ENCODE data around the gene DOCK2.

DOCK2 gene

DNA sequence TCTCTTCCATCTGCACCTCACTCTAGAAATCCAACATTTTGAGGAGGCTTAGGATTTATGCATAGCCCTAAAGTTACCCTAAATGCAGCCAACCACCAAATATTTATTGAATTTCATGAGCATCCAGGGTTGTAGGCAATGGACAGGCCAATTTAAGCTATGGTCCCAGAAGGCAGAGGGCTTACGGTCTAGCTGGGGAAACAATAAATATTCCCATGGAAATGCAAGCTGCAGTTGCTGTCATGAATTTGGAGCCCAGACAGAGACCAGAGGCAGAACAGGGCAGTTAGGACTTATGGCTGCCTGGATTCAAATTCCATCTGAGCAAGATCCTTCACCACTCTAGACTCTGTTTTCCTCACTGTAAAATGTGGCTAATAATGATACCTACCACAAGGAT is 352.3 kb downstream of the DOCK2 start:
- no peak for DNase-seq (ENCODE audit: low spot score)

DNA sequence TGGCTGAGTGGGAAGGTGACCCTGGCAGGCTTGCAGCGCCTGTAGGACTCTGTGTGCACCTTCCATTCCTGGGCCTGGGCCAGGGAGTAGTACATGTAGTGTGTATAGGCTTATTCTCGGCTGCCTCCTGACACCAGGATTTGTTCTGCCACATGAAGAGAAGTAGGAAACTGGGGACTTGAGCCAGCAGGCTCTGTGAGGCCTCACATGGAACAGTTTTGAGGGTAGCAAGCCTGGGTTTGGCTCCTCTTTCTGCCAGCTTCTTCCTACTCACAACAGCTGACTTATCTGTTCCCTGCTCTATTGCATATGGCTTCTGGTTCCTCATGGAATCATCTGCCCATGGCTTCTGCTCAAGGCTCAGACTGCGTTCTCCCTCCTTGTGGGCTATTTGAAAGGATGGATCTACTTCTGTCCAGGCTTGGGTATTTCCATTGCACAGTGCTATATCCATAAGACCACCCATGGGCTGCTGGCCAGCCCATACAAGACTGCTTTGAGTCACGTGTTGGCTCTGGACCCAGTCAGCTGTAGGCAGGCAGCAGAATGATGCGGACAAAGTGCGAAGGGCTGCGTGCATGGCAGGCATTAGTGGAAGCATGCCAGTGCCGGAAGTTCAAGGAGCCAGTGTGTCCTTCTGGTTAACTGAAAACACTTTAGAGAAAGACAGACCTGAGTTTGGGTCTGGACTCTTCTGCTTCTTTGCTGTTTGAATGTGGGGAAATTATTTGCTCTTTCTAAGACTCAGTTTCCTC is 354.2 kb downstream of the DOCK2 start:
- DNase-seq (ENCODE audit: low spot score): no peak

DNA sequence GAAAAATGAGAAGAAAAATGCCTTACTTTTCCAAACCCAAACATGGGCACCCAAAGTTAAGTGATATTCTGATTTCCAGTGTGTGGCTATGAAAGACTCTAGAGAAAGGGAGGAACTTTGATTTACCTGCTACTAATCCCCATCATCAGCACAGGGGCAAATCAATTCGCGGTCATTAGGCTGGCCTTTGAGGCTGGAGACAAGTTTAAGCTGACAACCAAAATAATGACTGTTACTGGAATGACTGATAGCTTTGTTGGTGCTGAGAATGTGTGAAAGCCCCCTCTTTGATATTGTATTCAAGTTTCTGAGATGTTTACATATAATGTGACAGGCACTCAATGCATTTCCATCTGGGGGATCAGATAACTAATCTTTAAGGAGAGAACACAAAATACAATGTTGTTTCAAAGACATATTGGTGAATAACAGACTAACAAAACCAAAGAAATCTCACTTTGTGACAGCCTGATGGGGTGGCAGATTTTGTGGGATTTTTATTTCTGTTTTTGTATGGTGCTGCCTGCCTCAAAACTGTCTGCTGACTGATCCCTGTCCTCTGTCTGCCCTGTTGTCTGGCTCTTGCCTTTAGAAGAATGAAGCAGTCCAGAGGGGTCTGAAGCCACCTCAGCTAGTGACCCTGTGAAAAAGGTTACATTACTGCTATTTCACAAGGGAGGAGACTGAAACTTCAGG is 355.9 kb downstream of the DOCK2 start:
- DNase-seq (ENCODE audit: low spot score): no peak

DNA sequence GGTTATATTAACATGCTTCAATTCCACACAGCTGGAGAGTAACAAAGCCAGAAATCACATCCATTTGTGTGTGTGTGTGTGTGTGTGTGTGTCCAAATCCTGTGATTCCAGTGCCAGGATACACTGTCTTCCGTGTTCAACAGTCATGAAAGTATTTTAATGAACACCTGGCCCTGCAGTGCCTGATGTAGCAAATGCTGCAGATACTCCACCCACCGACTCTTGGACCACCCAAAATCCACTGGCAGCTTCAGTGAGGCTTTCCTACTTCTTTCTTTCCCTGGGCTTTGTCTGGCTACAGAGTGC is 356.4 kb downstream of the DOCK2 start:
- DNase-seq (ENCODE audit: low spot score): no peak

DNA sequence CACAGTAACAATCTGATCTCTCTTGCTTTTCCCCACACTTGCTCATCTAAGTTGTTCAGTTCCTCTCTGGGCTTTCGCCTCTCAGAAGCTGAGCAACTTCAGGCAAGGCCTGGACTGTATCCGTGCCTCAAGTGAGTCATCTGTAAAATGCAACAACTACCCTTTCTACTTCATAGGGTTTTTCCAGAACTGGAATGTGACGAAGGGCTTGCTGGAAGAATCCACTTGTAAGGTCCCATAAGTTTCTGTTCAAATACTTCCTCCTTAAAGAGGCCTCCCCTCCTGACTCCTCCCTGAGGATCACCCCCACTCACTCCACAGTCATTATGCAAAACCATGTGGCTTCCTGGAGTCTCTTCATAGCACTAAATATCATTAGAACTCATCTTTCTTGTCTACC is 360.7 kb downstream of the DOCK2 start:
- no peak for DNase-seq (ENCODE audit: low spot score)

DNA sequence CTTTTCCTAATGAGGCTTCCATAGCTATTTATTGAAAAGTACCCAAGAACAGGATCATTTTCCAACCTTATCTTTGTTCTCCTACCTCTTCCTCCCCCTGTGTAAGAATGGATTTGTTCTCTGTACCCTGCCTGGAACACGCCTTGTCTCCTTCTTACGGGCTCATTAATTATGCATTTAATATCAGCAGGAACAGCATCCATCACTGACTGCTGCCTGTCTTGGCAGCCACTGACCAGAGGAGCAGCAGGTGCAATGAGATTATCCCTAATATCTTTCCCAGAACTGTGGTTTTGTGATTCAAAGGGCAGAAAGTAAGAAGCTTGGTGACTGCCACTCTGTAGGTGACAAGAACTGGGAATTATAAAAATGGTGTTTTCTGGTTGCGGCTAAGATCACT is 362.5 kb downstream of the DOCK2 start:
- no peak for DNase-seq (ENCODE audit: low spot score)

DNA sequence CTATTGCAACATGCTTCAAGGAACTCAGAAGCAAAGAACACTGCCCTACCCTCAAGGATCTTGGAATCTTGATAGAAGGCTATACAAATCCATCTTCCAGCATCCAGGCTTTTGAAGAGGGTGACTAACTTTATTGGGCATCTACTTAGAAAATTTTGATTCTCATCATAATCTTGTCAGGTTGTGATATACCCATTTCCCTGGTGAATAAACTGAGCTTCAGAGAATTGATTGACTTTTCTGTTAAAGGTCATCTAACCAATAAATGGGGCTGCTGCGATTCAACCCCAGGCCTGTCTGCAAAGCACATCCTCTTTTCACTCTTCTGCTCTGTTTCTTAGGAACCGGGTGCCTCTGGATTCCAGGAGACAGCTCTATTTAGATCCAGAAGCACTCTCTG is 363.1 kb downstream of the DOCK2 start:
- DNase-seq (ENCODE audit: low spot score): no peak

DNA sequence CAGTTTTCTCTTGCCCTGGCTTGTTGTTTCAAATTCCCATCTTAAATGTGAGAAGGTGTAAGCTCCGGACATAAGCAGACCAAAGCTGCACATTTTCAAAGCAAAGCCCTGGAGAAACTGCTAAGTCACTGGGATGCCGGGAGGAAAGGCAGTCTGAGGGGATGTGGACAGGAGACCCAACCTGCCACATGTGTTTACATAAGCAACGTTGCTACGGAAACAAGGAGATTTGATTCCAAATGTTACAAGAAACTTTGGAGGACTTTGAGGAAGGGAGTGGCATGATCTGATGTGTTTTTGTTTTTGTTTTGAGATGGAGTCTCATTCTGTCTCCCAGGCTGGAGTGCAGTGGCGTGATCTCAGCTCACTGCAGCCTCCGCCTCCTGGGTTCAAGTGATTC is 368.9 kb downstream of the DOCK2 start:
- no peak for DNase-seq (ENCODE audit: low spot score)

DNA sequence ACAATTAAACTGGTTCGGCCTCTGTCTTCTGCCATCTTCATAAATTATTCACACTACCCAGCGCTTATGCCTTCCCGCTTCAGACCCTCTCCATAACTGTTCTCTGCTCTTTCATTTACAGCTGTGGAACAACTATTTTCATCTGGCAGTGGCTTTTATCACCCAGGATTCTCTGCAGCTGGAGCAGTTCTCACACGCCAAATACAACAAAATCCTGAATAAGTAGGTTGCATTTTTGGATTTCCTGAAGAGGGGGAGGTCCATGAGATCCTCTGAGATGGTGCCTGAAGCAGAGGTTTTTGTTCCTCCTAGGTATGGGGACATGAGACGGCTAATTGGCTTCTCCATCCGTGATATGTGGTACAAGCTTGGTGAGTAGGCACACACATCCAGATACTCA is 371.3 kb downstream of the DOCK2 start:
- no peak for DNase-seq (ENCODE audit: low spot score)

DNA sequence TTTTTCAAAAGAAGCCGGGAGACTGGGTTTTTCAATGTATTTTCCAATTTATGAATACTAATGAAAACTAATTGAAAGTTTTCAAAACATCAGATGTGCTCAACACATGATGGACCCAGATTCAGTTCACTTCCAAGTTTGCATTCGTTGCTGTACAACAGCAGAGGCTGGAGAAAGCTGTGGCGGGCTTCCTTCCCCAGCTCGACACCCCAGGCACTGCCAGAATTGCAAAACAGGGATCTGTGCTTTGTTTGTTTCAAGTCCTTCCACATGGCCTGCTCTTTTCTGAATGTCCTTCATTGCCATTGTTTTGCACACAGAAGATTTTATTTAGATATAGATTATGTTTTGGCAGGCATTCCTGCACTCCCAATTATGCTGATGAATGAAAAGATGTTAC is 373.5 kb downstream of the DOCK2 start:
- DNase-seq (ENCODE audit: low spot score): no peak

DNA sequence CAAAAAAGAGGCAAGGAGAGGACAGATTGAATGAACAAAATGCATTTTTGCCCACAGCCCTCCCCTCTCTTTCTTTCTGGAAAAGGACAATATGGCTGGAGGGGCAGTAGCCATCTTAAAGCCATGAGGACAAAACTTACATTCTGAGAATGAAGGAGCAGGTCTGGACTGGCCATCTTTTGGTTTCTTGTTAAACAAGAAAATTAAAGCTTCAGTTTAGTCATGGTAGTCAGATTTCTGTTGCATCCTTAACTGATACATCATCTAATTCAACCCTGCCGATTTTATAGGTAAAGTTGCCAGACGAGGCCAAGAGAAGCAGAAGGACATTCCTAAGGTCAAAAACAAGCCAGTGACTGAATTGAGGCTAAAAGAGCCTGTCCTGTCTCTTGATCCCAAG is 374.7 kb downstream of the DOCK2 start:
- DNase-seq (ENCODE audit: low spot score): no peak

DNA sequence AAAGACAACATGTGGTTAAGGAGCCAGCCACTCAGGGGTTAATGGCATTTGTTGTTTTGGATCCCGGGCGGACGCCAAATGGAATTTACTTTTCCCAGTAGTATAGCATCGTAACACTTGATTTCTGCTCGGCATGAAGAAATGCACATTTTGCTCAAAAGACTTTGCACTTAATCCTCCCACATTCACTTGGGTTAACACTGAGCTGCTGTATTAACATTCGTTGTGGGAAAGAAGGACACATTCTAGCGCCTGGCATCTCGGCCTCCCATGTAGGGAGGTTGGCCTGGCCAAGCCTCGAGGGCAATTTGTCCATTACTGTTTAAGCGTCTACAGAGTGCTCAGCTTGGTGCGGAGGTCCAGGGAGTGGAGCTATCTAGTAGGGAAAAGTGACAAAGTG is 375.5 kb downstream of the DOCK2 start:
- DNase-seq (ENCODE audit: low spot score): no peak

DNA sequence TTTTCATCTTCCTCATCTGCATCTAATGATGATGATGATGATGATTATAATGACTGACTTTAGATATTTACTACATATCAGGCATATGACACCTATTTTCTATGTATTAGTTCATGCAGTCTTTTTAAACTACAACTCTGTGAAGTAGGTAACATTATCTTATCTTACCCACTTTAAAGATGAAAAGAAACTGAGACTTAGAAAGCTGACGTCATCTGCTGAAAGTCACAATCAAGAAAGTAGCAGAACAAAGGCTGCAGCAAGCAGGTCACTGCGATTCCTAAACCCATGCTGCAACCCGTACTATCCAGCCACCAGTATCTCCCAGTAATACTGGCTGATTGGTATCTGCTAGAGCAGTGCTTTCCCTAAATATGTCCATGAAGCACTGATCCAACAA is 383.3 kb downstream of the DOCK2 start:
- no peak for DNase-seq (ENCODE audit: low spot score)

DNA sequence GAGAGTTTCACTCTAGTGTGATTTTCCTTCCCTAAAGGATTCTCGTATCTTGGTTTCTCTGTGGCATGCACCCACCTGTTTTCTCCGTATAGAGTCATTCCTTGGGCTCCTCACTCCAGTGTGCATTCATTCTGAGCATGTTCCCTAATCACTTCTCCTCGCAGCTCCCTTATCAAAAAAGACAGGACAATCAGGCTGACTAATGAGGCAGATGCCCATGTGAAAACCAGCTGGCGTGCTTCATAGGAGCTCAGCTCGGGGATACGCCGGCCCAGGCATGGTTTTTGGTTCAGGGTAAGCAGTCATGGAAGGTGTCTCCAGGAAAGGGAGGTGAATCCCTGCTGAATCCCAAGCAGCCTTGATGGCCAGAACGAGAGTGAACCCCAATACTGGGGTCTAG is 384.4 kb downstream of the DOCK2 start:
- no peak for DNase-seq (ENCODE audit: low spot score)

DNA sequence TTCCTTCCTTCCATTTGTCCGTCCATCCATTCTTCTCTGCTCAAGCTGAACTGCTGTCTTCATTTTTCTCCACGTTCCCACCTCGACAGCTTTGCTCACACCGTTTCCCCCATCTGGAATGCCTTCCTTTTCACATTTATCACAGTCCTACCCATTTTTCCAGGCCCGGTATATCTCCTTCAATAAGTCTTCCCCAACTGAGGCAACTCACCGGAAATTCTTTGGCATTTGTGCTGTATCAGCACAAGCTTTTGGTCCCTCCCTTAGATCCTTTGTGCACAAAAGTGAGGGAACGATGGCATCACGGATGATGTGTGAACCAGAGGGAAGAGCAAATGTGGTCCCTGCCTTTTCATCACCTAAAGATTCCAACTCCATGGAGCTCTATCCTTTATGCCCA is 388.8 kb downstream of the DOCK2 start:
- DNase-seq (ENCODE audit: low spot score): no peak

DNA sequence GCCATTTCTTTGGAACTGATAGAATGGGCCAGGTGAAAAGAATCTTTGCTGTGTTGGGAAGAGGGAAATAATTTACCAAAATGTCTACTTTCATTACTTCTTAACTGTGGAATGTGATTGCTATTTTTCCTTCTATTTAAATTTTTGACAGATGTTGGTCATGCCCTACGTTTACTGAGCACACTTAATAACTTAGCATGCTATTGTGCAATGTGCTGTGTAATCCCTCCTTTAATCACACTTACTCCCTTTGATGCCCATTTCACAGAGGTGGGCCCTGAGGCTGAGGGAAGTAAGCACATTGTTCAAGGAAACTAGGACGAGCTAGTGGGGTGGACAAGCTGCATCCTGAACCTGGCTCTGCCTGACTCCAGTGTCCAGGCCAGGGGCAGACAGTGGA is 391.0 kb downstream of the DOCK2 start:
- DNase-seq (ENCODE audit: low spot score): no peak

DNA sequence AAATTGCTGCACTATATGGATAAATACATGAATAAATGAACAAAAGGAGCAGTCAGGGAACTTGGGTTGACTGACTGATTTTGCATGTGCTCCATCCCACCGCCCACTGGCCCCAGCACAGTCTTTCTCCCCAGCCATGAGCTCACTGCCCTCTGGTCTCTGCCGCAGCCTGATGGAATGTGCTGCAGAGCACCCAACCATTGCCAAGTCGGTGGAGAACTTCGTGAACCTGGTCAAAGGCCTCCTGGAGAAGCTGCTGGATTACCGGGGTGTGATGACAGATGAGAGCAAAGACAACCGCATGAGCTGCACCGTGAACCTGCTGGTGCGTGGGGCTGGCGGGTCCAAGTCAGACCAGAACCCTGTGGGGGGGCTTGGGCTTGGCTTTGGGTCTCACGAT is 397.2 kb downstream of the DOCK2 start:
- DNase-seq (ENCODE audit: low spot score): no peak

DNA sequence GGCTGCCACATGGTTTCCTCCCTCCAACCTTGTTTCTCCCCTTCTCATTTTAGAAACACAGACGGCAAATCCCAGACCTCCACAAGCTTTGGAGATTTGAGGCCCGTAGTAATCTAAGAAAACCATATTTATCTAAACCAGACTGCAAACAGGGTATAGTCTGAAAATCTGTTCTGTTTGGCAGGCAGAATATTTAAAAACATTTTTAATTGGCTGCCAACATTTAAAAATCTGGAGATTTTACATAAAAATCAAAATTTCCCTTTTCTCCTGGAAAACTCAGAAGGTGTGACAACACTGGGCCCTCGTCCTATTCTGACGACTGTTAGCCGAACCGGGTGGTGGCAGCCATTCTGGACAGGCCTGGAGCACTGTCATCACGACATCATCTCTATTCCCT is 401.2 kb downstream of the DOCK2 start:
- no peak for DNase-seq (ENCODE audit: low spot score)

DNA sequence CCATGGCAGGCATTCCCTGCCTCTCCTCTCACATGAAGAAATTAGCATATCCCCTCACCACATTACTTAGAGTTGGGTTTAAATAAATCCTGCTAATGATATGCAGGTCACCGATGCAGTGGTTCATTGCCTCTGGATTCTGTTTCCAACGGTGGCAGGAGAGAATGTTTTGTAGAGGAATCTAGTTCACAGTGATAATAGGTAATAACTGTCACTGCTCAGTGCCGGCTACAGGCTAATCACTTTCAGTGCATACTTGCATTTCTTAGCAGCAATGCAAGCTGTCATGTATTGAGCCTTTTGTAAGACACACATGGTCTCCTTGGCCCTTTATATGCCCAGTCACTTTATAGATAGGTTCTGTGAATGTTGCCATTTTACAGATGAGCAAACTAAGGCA is 402.8 kb downstream of the DOCK2 start:
- no peak for DNase-seq (ENCODE audit: low spot score)

DNA sequence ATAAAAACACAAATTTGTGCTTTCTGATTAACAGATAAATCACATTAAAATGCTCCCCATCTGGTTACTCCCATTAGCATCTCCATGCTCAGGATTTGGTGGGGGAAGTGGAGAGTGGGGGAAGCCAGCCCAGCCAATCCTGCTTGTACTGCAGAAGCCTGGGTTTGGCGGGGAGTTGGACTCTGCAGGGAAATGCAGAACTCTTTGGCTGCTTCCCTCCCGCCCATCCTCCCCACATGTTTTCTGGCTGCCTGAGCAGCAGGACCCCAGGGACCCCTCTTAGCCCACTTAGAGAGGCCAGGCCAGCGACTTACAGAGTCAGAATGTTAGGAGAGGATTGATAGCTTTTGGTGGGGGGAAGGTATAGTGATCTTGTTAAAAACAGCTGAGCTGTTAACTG is 409.2 kb downstream of the DOCK2 start:
- DNase-seq (ENCODE audit: low spot score): no peak

DNA sequence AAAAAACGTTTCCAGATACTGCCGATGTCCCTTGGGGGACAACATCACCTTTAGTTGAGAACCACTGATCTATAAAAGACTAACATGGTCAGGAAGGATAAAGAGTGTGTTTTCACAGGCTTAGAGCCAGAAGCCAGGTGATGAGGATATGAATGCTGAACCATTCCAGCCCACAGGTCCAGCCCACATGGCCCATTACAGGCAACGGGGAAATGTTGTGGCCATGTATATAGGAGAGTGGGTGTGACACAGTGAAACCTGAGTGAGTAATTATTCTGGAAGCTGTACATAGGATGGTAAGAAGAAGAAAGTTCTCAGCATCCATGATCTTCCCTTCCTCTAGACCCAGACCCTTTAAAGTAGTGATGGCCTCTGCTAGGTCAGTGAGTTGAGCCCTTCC is 412.6 kb downstream of the DOCK2 start:
- DNase-seq (ENCODE audit: low spot score): no peak

DNA sequence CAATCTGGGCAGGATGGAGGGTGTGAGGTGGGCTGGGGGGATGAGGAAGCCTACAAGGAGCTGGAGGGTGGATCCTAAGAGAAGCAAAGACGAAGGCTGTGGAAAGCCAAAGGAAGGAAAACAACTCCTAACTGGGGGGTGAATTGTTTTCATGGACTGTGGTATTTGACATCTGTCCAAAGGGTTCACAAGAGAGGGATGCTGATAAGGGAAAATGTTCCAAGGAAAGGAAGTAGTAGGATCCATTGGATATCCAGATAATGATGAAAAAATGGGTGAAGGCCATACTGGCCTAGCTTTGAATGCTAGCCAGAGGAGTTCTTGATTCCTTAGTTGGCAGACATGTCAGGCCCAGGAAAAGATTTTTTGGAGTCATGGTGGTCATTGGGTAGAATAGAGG is 416.8 kb downstream of the DOCK2 start:
- DNase-seq (ENCODE audit: low spot score): no peak

DNA sequence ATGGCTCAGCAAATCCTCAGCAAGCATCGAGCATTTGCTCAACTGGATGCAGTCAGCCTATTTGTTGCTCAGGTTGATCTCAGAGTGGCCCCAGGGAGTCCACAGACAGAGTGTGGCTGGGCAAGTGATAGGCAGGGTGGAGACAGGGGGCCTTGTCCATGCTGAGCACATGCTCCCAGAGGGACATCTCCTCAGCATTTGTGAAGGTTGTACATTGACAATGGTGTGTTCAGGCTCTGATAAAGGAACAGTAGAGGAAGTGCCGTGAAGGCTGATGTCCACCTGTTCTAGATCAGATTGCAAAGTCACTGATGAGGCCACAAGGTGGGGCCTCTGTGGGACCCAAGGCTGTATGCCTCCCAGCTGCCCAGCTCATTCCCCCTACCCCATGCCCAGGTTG is 418.5 kb downstream of the DOCK2 start:
- no peak for DNase-seq (ENCODE audit: low spot score)

DNA sequence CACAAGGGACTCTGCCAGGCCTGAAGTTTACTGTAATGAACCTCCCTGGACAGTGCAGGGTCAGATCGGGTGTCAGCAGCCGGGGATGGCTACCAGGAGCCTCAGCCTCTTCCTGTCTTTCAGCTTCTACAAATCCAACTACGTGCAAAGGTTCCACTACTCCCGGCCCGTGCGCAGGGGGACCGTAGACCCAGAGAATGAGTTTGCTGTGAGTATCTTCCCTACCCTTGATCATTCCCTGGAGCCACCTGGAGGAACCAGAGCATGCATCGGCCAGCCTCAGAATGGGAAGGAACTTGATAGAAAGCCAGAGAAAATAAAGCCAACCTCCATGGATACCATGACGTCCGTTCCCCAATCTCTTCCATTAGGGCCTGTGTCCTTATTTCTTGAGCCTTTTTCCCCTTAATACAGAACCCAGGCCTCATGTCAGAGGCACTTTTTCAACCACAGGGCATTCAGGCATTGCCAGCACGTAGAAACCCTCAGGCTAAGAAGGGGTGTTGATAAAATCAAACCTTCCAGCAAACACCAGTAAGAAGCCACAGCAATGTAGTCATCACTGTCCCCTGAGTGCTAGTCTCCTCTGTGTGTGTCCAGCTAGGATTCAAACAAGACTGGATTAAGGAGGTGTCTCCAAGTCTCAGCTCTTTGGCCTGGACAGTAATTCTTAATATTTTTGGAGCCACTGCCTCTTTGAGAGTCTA is 419.6 kb downstream of the DOCK2 start:
- no peak for DNase-seq (ENCODE audit: low spot score)
